Measurements from ENCODE around the gene POC1A.

GRCh38 chr3:52121813-52122212 lies 32.4 kb downstream of the POC1A start:
- TF ChIP-seq POLR2A (IDR thresholded peaks at IDR 0.05) (no peak), POLR2AphosphoS5 (IDR thresholded peaks at IDR 0.05) (no peak)
